Epithelial cell of proximal tubule (primary cell): ENCODE data around the gene UNC45A. TPM values are rescaled to one million over a fixed set of nuclear protein-coding genes. Genes with fewer than 3 reads are reported as not detected.

Experiments used
- DNase-seq: peaks from one replicate; pipeline ENCODE4 v3.0.0-alpha.2; 2011; ENCODE audit warnings: low read depth
- H3K4me3 ChIP-seq: 2 replicates; pipeline ENCODE4 v1.5.1; 2011; ENCODE audit warnings: low read depth, mild to moderate bottlenecking, low read length
- CTCF ChIP-seq: conservative IDR thresholded peaks from 2 replicates; pipeline ENCODE4 v1.5.1; 2012; ENCODE audit warnings: low read depth, mild to moderate bottlenecking, low read length
- total RNA-seq: library from RNA; depleted of rRNA; stranded (reverse); fragments of >200 nt; gene quantifications from 2 replicates; pipeline ENCODE4 v1.2.3, GENCODE V29; 2015

UNC45A gene
- total RNA-seq, 1 donor from 2014 or later = 30.8 TPM

GRCh38 chr15:90915216-90915807 lies 19.8 kb upstream of the UNC45A start:
- no peak overlapping the region for H3K4me3 ChIP-seq
- no peak for DNase-seq
- no peak for TF ChIP-seq CTCF

- DNase-seq = no peak
- no peak overlapping the region for H3K4me3 ChIP-seq
- TF ChIP-seq CTCF = no peak
Observed at GRCh38 chr15:90915808-90916440, 19.2 kb upstream of the UNC45A start.

GRCh38 chr15:90916461-90916860 lies 18.6 kb upstream of the UNC45A start:
- H3K4me3 ChIP-seq = no peak overlapping the region
- TF ChIP-seq CTCF = no peak
- DNase-seq = no peak

- H3K4me3 ChIP-seq = no peak overlapping the region
- TF ChIP-seq CTCF = no peak
- DNase-seq = no peak
Observed at GRCh38 chr15:90917569-90917968, 17.5 kb upstream of the UNC45A start.

GRCh38 chr15:90918034-90918788 lies 16.9 kb upstream of the UNC45A start:
- H3K4me3 ChIP-seq = no peak overlapping the region
- DNase-seq = no peak
- TF ChIP-seq CTCF = no peak

- no peak for DNase-seq
- TF ChIP-seq CTCF = no peak
- H3K4me3 ChIP-seq = no peak overlapping the region
Observed at GRCh38 chr15:90918835-90919234, 16.2 kb upstream of the UNC45A start.
